Right forelimb (tissue), 1 donor: ENCODE data around the gene ITCH.

Experiments
- DNase-seq: peaks from one replicate; pipeline ENCODE4 v3.0.0-alpha.2; 2018

Gene ITCH

GRCh38 chr20:34559311-34560140 is 196.5 kb downstream of the ITCH start:
- DNase-seq: no peak

DNA sequence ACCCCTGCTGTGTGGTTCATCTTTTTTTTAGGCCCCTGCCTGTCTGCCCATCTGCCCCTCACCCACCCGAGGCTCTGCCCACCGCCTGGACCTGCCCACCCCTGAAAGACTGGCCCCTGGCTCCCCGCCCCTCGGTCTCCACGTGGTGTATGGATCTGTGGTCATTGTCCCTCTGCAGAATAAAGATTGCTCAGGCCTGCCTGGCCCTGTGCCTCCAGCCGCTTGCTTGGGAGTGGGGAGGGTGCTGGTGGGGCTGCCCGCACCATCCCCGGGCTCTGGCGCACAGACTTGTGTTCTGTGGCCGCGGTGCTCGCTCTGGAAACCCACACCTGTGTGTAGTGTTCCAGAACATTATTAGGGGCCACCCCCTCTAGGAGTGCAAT is 197.1 kb downstream of the ITCH start:
- DNase-seq: no peak

DNA sequence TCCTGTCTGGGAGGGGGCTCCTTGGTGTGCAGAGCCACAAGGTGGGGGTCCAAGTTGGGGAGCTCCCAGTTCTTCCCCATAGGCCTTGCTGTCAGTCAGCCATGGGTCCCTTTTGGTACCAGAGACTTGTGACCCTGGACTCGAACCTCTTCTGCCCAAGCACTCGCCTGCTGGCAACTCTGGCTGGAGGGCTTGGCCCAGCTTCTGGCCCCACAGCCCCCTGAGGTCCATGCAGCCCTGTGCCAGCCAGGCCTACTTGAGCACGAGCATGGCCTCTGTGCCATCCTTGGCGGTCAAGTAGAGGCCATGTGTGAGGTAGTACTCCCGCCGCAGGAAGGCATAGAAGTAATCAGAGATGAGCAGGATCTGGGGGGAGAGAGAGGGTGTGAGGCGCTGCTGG is 197.5 kb downstream of the ITCH start:
- no peak for DNase-seq
